ENCODE data around the gene GPR155.

GRCh38 chr2:174535083-174535482, 48.3 kb upstream of the GPR155 start:
- TF ChIP-seq CTCF (conservative IDR thresholded peaks at IDR 0.05 in 1 of 2, IDR thresholded peaks at IDR 0.05 in 1 of 2; ENCODE audit: extremely low read depth in 1 of 2, insufficient read depth in 1 of 2, low read depth in 1 of 2, low read length in 2 of 2): no peak
- TF ChIP-seq EZH2 (IDR thresholded peaks at IDR 0.05; ENCODE audit: borderline replicate concordance, low read length): no peak
